Uterus (tissue), 2 donors: ENCODE results near the gene MAIP1.

ENCODE experiments used
- CTCF ChIP-seq, 4 experiments: fragments of 200-600 bp in 2 of 4; fragments of 450-650 bp in 2 of 4; sonication (generic) in 2 of 4; IDR thresholded peaks; one replicate each; pipeline ENCODE4 v1.5.1; 2016 to 2019; ENCODE audit warnings: antibody characterized with exemption in 4 of 4, mild to moderate bottlenecking in 2 of 4, moderate library complexity in 1 of 4
- POLR2A ChIP-seq, 2 donors: fragments of 450-650 bp; IDR thresholded peaks; one replicate each; pipeline ENCODE4 v1.6.1; 2016; ENCODE audit warnings: antibody characterized with exemption in 2 of 2, mild to moderate bottlenecking in 1 of 2, moderate library complexity in 1 of 2

- TF ChIP-seq POLR2A (IDR thresholded peaks at IDR 0.05) (no peak), CTCF (IDR thresholded peaks at IDR 0.05) (no peak)
Observed at GRCh38 chr2:199962203-199962602, 6.8 kb downstream of the MAIP1 start.
